NCI-H1436 treated with DMSO at 0.1 percent for 48 hours (cell line): ENCODE data around the gene CCNY.

Source experiments
- DNase-seq: peaks from one replicate; lab custom pipeline; 2025; lab: John Stamatoyannopoulos, UW

CCNY gene

DNA sequence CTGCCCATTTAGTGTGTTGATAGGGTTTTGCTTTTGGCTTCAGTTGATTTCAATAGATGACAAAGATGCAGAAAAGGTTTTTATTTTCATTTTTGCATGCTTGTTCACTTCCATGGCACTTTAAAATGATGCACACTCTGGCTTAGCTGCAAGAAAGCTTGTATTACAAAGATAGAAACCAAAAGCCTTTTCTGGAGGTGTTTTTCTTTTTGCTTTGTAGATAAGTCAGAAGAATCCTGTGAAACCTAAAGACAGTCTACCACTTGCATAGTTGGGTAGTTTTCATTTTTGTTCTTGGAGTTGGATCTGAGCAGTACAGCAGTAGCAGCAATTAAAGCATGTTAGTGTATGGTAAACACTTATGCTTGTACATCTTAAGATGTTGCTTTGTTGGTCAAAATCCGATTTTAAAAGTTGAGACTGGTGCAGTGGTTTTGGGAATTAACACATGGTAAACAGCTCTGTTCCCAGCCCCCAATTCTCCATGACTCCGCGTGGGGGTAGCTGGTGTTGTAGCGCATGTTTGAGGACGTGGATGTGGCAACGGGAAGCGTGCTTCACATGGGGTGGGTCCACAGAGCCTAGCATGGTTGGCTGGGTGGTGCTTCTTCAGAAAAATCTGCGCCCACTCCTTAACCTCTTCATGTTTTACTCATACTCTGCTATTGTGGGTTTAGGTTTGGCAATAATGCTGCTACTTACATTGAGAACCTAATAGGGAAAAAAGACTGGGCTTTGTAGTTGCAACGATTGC is 19.8 kb downstream of the CCNY start:
- no peak for DNase-seq

DNA sequence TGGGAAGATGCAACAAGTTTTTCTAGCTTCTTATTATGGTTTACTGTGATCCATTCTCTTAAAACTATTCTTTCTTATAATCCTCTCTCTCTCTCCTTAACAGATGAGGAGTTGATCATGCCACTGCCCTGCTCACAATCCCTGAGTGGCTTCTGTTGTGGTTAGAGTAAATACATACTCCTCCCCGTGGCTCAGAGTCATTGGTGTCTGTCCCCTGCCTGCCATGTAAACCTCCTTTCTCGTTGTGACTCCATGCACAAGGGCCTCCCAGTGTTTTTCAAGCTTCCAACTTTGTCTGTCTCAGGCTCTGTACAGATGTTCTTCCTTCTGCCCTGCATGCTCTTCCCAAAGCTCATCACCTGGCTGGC is 20.4 kb downstream of the CCNY start:
- DNase-seq, result no peak

- no peak for DNase-seq
These were observed 22.7 kb downstream of the CCNY start for GRCh38 chr10:35359056-35359455.

DNA sequence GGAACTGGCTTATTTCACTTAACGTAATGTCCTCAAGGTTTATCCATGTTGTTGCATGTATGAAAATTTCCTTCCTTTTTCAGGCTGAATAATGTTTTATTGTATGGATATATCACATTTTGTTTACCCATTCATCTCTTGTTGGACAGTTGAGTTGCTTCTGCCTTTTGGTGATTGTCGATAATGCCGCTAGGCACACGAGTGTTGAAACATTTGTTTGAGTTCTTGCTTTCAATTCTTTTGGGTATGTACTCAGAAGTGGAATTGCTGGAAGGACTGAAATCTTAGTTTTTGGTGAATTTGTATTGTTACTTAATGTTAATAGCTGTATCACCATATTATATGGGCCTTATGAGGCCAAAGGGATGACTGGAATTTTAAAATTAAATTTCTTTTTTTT is 23.6 kb downstream of the CCNY start:
- no peak for DNase-seq

DNA sequence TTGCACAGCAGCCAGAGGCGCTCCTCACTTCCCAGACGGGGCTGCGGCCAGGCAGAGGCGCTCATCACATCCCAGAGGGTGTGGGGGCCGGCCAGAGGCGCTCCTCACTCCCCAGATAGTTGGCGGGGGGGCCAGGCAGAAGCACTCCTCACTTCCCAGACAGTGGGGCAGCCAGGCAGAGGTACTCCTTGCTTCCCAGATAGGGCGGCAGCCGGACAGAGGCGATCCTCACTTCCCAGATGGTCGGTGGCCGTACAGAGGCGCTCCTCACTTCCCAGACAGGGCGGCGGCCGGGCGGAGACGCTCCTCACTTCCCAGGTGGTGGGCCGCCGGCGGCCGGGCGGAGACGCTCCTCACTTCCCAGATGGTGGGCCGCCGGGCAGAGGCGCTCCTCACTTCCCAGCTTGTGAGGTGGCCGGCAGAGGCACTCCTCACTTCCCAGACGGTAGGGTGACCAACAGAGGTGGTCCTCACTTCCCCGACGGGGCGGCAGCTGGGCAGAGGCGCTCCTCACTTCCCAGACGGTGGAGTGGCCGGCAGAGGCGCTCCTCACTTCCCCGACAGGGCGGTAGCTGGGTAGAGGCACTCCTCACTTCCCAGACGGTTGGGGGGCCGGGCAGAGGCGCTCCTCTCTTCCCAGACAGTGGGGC is 26.5 kb downstream of the CCNY start:
- no peak for DNase-seq

DNA sequence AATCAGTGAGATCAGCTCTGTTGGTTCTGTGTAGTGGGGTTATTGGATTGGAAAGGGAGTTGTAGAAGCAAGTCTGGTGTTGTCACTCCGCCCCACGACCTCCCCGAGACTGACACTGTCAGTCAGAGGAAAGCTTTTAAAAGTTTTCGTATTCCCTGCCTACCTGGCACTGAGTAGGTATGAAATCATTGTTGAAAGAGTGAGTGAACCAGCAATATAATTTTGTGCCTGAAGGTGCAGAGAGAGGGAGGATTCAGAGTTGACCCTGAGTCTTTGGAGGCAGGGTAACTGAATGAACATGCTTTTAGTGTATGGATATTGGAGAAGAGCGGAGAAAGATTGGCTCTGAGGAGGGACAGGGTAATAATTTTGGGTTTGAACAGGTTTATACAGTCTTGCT is 27.3 kb downstream of the CCNY start:
- DNase-seq, result no peak

- DNase-seq, result no peak
These were observed 28.5 kb downstream of the CCNY start for GRCh38 chr10:35364808-35365207.

GRCh38 chr10:35365994-35366393 is 29.7 kb downstream of the CCNY start:
- no peak for DNase-seq

DNA sequence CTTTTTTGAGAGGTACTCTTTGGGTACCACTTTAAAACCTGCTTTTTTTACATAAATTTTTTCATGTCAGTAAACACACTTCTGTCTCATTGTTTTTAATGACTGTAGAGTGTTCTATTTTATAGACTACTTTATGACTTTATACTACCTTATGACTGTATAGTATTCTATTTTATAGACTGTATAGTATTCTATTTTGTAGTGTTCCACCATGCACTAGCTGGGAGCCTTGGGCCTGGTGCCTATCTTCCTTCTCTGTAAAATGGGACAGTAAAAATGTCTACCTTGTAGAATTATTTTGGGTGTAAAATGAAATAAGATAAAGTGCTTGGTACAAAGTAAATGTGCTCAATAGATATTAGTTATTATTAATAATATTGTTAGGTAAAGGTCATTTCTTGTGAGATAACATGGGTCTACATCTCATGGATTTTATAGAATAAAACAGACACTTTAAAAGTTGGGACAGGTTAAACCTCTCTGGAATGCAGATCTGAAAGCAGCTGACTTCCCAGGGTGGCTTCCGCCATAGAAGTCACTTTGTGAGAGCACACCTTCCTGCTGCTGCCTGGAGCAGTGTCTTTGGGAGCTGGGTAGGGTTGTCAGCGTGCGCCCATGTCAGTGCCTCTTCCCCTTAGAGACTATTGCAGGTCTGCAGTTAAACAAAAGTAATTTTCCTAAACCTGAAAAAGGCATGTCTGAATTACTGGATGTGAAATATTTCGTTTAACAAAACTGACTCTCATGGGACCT is 31.0 kb downstream of the CCNY start:
- no peak for DNase-seq

- DNase-seq, result no peak
These were observed 31.7 kb downstream of the CCNY start for GRCh38 chr10:35367982-35368381.

- no peak for DNase-seq
These were observed 32.3 kb downstream of the CCNY start for GRCh38 chr10:35368485-35369048.

DNA sequence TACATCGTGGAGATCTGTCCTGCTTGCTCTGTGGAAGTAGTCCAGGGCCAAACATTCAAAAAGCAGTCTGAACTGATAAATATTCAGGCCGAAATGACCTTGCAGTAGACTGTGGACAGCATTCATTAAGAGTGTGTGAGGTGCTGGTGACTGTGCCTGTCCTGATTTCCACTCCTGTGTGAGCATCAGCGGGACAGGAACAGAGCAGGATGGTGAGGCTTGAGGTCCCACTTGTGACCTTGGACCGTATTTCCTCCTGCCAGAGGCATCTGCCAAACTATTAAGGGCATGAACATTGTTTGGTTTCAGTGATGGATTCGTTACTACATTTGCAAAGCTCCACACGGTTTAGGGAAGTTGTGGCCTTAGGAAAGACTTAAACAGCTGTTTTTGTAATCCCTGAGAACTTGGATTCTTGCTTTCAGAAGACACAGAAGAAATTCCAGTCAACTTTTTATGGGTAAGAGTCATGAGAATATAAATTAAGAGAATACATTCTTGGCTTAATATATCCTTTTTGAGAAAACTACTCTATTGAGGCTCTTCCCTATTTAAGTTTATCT is 32.8 kb downstream of the CCNY start:
- no peak for DNase-seq

GRCh38 chr10:35371731-35372130 is 35.4 kb downstream of the CCNY start:
- DNase-seq, result no peak

- DNase-seq, result no peak
These were observed 36.0 kb downstream of the CCNY start for GRCh38 chr10:35372329-35372728.

DNA sequence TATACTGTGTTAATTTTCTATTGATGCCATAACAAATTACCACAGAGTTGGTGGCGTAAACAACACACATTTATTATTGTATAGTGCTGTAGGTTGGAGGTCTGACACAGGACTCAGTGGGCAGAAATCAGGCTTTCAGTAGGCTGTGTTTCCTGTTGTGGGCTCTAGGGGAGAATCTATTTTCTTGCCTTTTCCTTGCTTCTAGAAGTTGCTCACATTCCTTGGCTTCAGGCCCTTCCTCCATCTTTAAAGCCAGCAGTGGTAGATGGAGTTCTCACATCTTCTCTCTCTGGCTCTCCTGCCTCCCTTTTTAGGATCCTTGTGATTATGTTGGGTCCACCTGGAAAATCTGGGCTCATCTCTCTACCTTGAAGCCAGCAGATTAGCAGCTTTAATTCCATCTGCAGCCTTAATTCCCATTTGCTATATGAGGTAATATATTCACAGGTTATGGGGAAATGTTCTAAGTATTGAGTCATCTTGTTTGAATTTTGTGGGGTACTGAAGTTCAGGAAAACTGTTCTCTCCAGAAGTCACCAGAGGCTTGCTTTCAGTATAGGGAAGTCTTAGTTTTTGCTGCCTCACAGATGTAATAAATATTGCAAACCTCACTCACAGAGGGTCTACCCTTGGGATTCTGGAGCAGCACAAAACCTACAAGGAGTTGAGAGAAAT is 38.9 kb downstream of the CCNY start:
- DNase-seq, result no peak

DNA sequence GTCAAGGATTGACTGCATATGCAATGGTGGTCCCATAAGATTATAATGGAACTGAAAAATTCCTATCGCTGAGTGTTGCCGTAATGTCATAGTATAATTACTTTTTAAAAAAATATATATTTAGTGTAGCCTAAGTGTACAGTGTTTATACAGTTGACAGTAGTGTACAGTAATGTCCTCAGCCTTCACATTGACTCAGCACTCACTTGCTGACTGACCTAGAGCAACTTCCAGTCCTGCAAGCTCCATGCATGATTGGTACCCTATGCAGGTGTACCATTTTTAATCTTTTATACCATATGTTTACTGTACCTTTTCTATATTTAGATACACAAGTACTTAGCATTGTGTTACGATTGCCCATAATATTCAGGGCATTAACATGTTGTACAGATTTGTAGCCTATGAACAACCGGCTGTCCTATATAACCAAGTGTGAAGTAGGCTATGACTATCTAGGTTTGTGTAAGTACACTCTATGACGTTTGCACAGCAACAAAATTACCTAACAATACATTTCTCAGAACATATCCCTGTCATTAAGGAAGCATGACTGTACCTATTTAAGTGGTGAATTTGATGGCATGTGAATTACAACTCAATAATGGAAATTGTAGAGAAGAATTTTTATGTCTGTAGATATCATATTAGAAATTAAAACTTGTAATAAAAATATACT is 40.9 kb downstream of the CCNY start:
- no peak for DNase-seq

- no peak for DNase-seq
These were observed 42.4 kb downstream of the CCNY start for GRCh38 chr10:35378541-35379210.

GRCh38 chr10:35379226-35380137 is 43.2 kb downstream of the CCNY start:
- DNase-seq, result peak; percentile 43

- DNase-seq, result no peak
These were observed 45.8 kb downstream of the CCNY start for GRCh38 chr10:35382096-35382495.
